Peyer's patch (tissue), 4 donors: Measurements from ENCODE around the gene MYO7A.

Experiments
- POLR2A ChIP-seq, 2 donors: fragments of 450-650 bp; IDR thresholded peaks; one replicate each; pipeline ENCODE4 v1.5.1; 2017; ENCODE audit warnings: antibody characterized with exemption in 2 of 2, mild to moderate bottlenecking in 2 of 2, moderate library complexity in 2 of 2
- TF ChIP-seq, protein P1 (sequence below), 6 experiments: fragments of 450-650 bp in 4 of 6; fragments of 200-600 bp in 2 of 6; sonication (generic) in 1 of 6; IDR thresholded peaks; one replicate each; pipeline ENCODE4 v1.5.1; 2017 to 2019; ENCODE audit warnings: antibody characterized with exemption in 6 of 6, mild to moderate bottlenecking in 3 of 6, moderate library complexity in 1 of 6

DNA sequence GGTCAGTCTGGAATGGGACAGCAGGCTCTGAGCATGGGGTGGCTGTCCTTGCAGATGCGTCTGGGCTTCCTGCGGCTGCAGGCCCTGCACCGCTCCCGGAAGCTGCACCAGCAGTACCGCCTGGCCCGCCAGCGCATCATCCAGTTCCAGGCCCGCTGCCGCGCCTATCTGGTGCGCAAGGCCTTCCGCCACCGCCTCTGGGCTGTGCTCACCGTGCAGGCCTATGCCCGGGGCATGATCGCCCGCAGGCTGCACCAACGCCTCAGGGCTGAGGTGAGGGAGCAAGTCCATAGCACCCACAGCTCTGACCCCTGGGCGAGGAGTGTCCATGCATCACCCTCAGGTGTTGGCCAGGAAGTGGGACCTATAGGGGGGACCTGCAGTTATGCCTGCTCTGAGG, 51.6 kb downstream of the MYO7A start:
- TF ChIP-seq, protein P1, sequence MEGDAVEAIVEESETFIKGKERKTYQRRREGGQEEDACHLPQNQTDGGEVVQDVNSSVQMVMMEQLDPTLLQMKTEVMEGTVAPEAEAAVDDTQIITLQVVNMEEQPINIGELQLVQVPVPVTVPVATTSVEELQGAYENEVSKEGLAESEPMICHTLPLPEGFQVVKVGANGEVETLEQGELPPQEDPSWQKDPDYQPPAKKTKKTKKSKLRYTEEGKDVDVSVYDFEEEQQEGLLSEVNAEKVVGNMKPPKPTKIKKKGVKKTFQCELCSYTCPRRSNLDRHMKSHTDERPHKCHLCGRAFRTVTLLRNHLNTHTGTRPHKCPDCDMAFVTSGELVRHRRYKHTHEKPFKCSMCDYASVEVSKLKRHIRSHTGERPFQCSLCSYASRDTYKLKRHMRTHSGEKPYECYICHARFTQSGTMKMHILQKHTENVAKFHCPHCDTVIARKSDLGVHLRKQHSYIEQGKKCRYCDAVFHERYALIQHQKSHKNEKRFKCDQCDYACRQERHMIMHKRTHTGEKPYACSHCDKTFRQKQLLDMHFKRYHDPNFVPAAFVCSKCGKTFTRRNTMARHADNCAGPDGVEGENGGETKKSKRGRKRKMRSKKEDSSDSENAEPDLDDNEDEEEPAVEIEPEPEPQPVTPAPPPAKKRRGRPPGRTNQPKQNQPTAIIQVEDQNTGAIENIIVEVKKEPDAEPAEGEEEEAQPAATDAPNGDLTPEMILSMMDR (IDR thresholded peaks at IDR 0.05): no peak
- TF ChIP-seq POLR2A (IDR thresholded peaks at IDR 0.05): no peak
